GM12878 (cell line): Measurements from ENCODE around the gene PCSK6.

Source experiments
- CTCF ChIP-seq, 3 experiments: IDR thresholded peaks in 2 of 3; conservative IDR thresholded peaks in 1 of 3; 2 replicates each; pipeline ENCODE4 v1.5.1; 2011; ENCODE audit warnings: low read depth in 3 of 3, low read length in 3 of 3, mild to moderate bottlenecking in 3 of 3, control low read depth in 2 of 3, moderate library complexity in 2 of 3, inconsistent platforms in 1 of 3, mixed read lengths in 1 of 3; ENCODE audit not compliant: control insufficient read depth in 2 of 3, insufficient read depth in 1 of 3; ENCODE audit errors: extremely low read depth in 1 of 3
- PAX8 ChIP-seq: fragments of 450-650 bp; IDR thresholded peaks from 2 replicates; pipeline ENCODE4 v1.6.1; 2017; ENCODE audit warnings: mild to moderate bottlenecking, moderate library complexity
- POLR2AphosphoS5 ChIP-seq: IDR thresholded peaks from 2 replicates; pipeline ENCODE4 v1.6.1; 2011; ENCODE audit warnings: mild to moderate bottlenecking, low read length, inconsistent platforms
- TCF3 ChIP-seq: IDR thresholded peaks from 2 replicates; pipeline ENCODE4 v1.6.1; 2012; ENCODE audit warnings: low read depth, mild to moderate bottlenecking, low read length, borderline replicate concordance; ENCODE audit not compliant: insufficient read depth
- USF1 ChIP-seq: IDR thresholded peaks from 2 replicates; pipeline ENCODE4 v1.6.1; 2011; ENCODE audit warnings: borderline replicate concordance, low read depth, mild to moderate bottlenecking, moderate library complexity, mixed read lengths, low read length; ENCODE audit not compliant: insufficient read depth; ENCODE audit errors: extremely low read length
- ZNF217 ChIP-seq: fragments of 450-650 bp; IDR thresholded peaks from 2 replicates; pipeline ENCODE4 v1.6.1; 2017; ENCODE audit warnings: antibody characterized with exemption, mild to moderate bottlenecking

GRCh38 chr15:101535170-101535902 is 45.8 kb upstream of the PCSK6 start:
- TF ChIP-seq ZNF217 (no peak), CTCF (IDR thresholded peaks at IDR 0.05 in 2 of 3, conservative IDR thresholded peaks at IDR 0.05 in 1 of 3; ENCODE audit: control insufficient read depth in 2 of 3, extremely low read depth in 1 of 3, insufficient read depth in 1 of 3, low read depth in 3 of 3, low read length in 3 of 3) (no peak), TCF3 (no peak), POLR2AphosphoS5 (no peak), PAX8 (no peak), USF1 (no peak)
